ENCODE data around the gene TOMM5.

TOMM5 gene

DNA sequence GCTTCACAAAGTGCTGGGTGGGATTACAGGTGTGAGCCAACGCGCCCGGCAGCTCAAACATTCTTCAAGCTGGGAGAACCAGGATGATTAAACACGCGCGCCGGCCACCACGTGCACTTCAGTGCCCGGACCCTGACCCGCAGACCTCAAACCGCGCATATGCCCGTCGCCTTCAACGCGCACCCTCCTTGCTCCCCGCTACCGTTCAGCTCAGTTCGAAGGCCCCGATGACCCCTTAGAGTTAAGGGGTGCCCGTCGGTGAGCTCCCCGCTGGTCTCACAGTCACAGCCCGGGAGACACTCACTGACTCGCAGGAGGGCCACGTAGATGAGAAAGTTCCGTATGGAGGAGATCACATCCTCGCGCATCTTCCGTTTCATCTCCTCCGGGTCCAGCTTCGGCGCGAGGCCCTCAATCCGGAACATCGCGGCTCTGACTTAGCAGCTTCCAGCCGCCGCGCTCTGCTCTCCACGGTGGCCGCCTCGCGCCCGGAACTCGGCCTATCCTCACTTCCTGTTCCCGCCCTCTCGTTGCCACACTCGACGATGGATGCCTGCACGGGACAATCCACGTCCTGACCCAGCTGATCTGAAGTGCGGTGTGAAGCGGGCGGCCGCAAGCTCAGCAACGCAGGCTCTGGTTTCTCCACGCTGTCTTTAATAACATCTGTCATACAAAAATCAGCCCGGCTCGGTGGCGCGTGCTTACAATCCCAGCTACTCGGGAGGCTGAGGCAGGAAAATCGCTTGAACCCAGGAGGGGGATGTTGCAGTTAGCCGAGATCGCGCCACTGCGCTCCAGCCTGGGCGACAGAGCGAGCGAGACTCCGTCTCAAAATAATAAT lies at the start of gene TOMM5:
TOMM5 (minus strand) TSS at position 490 of the 844 bp plus-strand sequence; CDS start at position 425, 65 bp downstream.
- DNase-seq: peak; percentile 91 to 99 (median 94)
- intact Hi-C loops (cut with DNase I): loop anchor here (2.0 to 10.0 kb wide), 2 partner anchors 18 to 192 kb away; partner anchors contain the start of gene EXOSC3

DNA sequence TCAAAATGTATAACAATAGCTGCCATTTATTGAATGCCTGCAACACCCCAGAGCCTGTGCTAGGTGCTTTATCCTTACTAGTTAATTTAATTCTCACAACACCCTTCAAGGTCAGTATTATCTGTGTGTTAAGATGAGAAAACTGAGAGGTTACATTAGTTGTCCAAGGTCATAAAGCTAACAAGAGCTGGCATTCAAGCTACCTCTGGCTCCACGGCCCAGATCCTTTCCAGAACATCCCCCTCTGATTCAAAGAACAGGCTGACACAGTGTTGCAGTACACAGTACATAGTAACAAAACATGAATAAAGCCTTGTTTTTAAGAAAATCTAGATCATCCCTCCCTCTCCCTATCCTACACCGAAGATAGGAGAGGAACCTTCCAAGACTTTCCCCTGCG lies 48.9 kb upstream of the TOMM5 start:
- intact Hi-C loops (cut with DNase I): no loop called here
- DNase-seq: no peak

DNA sequence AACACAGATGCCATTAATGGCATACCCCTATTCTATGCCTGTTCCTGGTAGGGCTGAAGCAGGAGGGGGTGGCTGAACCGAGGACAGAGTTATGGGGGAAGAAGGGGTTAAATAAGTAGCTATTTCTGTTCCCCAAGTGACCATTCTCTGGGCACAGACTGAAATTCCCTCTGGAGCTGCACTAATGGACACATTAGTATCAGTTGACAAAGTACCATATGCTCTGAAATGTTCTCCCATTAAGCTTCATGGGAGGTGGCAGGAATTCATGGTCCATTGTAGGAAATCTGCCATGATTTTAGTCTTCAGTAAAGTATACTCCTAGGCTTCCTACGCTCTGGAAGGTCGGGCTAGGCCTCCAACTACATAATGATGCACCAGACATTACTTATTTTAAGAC lies 47.8 kb upstream of the TOMM5 start:
- no peak for DNase-seq
- intact Hi-C loops (cut with DNase I): no loop called here

GRCh38 chr9:37639841-37640240 lies 47.4 kb upstream of the TOMM5 start:
- DNase-seq: no peak
- intact Hi-C loops (cut with DNase I): no loop called here

DNA sequence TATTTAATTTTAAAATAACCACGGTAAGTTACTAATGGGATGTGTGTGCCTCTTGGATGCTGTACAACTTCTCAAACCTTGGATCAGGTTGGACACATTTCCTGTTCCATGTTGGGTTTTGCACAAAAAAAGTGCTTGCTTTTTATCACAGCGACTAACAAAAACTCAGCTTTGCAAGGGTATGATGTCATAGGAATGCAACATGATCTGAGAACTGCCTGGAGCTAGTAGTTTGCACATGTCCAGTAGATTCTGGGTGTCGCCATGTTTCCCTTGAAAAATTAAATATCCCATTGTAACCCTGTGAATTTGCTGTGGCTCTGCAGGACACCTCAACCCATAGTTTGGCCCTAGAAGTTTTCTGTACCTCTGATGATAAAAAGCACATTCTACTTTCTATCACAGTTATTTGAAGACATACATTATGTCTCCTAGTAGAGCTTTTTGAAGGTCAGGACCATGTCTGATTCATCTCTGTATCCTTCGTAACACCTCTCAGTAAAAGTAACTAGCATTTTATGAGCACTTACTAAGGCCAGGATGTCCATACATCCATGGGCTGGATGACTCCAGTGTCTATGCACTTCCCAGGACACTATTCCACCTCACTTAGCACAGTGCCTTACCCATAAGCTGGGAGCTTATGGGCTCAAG lies 46.8 kb upstream of the TOMM5 start:
- intact Hi-C loops (cut with DNase I): no loop called here
- DNase-seq: no peak

- DNase-seq: no peak
- intact Hi-C loops (cut with DNase I): no loop called here
Measured at GRCh38 chr9:37636511-37637448, 44.4 kb upstream of the TOMM5 start.

DNA sequence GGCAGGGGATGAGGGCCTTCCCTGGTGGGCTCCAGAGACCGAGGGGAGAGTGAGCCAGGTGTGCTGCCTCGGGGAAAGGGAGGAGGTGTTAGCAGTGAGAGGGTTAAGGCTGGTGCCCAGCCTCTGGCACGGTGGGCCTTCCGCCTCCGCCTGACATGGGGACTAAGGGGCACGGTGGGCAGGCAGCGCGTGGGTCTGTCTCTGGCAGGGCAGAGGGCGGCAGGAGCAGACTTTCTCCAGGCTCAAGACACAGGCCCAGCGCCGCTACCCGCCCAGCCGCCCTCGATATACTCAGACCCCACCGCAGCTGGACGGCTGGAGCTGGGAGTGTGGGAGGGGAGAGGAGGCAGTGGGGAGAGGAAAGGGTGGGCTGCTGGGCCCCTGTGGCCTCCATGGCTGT lies 43.4 kb upstream of the TOMM5 start:
- intact Hi-C loops (cut with DNase I): no loop called here
- DNase-seq: peak in 1 of 10 donors; percentile 70

DNA sequence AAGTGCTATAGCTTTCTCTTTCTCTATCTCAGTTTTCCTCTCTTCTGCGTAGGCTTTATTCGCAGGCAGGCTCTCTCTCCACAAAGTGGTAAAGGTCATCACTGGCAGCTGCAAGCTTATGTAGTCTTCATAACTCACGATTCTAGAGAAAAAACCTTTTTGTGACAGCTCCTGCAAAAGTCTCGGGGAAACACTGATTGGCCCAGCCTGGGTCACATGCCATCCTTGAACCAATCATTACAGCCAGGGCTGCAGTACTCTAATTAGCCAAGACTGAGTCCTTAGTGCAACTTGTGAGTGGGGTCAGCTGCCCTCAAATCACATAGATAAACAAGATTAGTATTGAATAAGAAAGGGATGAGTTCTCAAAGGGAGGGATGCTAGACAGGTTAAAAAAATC lies 40.1 kb upstream of the TOMM5 start:
- intact Hi-C loops (cut with DNase I): no loop called here
- no peak for DNase-seq

GRCh38 chr9:37626708-37627292 lies 34.4 kb upstream of the TOMM5 start:
- intact Hi-C loops (cut with DNase I): no loop called here
- no peak for DNase-seq

- DNase-seq: no peak
- intact Hi-C loops (cut with DNase I): no loop called here
Measured at GRCh38 chr9:37625758-37626147, 33.4 kb upstream of the TOMM5 start.

GRCh38 chr9:37625036-37625757 lies 32.8 kb upstream of the TOMM5 start:
- intact Hi-C loops (cut with DNase I): no loop called here

DNA sequence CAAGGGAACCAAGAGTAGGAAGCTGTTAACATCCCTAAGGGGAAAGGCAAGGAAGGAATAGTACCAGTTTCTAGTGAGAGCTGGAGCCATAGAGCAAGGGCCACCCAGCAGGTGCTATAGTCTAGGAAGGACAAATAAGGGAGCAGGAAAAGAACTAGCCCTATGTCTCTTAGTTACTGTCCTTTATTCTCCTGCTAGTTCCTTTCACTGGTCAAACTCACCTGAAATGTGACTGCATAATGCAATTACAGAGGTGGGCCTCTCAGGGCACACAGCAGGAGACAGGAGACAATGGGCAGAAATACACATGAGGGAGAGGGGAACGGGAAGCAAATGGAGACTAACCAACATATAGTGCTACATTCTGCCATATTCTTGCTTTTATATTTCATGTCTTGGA lies 31.7 kb upstream of the TOMM5 start:
- intact Hi-C loops (cut with DNase I): no loop called here
- no peak for DNase-seq

More at GRCh38 chr9:37625036-37625757, 32.8 kb upstream of the TOMM5 start:
- no peak for DNase-seq

DNA sequence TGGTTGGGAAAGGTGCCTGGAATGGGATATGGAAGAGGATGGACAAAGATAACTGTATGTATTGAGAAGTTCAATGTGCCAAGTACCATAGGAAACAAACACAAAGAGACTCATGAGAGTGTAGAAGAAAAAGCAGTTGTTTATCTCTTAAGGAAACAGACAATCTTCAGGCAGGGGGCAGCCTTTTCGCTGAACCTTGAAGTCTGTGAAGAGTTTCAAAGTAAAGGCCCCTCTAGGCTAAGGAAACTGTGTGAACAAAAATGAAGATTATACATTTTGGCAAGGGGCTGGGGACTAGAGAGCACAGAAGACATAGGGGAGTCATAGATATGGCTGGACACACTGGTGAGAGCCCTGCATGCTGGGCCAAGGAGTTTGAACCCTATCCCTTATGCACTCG lies 30.9 kb upstream of the TOMM5 start:
- DNase-seq: no peak
- intact Hi-C loops (cut with DNase I): no loop called here

DNA sequence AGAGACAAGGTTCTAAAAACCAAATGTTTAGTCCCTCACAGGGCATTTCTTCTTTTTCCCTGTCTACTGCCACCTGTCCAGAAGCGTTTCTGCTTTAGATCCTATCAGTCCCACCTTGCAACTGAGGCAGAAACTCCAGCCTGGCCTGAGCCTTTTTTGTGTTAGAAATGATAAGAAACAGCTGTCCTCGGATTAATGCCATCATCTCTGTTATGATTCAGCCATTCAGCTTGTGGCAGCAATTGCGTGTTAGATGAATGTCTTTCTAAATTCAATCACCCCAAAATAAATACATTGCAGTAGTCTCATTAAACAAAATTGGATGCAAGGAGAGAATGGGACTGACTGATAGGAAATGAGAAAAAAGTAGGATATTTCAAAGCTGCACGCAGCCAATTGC lies 30.1 kb upstream of the TOMM5 start:
- no peak for DNase-seq

DNA sequence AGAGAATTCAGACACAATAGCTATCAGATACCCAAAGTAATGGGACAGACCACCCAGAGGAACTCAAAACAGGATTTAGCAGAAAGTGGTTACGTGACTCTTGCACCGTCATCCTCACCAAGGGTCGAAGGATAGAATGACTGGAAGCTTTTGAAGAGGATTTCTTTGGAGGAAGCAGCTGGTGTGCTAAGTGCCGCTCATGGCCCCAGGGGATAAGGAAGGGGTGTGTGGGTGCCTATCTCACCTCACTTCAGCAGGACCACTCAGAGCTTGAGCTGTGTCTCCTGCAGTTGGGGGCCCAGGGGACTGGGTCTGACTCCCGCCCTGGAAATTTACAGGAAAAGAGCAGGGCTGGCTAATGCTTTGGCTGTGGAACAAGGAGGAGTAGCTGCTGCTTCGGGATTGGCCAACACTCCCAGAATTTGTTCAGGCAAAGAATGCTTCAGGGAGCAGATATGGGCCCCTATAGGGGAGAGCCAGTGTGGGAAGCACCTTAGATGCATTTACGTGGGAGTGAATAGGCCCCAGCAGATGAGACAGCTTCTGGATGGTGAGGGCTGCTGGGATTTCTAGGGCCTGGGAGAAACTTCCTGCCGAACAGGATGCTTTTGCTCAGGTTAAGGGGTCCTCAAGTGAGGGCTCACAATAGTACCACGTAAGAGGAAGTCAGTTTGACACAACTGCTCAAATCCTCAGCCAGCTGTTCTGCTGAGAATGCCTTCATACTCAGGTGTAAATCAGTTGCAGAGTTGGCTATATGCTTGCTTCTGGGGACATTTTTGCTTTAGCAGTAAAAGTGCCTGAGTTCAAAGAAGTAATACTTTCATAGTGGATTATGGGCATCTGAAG lies 29.1 kb upstream of the TOMM5 start:
- no peak for DNase-seq
- intact Hi-C loops (cut with DNase I): no loop called here

More for the DNA sequence above, 30.1 kb upstream of the TOMM5 start:
- intact Hi-C loops (cut with DNase I): no loop called here

DNA sequence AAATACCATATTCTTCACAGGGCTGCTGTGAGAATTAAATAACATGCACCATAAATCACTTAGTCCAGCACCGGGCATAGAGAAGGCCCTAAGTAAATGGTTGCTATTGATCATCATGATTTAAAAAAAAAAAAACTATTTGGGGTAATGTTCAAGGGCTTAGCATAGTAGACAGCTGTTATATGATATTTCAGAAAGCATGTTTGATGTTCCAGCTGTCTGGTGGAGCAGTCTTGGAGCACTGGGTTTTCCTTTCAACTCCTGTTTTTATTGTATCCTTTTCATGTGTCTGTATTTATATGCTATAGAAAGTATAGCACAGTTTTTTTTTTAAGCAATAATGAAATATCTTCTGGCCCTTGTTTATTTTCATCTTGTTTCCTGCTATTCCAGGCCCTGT lies 28.0 kb upstream of the TOMM5 start:
- no peak for DNase-seq
- intact Hi-C loops (cut with DNase I): no loop called here

DNA sequence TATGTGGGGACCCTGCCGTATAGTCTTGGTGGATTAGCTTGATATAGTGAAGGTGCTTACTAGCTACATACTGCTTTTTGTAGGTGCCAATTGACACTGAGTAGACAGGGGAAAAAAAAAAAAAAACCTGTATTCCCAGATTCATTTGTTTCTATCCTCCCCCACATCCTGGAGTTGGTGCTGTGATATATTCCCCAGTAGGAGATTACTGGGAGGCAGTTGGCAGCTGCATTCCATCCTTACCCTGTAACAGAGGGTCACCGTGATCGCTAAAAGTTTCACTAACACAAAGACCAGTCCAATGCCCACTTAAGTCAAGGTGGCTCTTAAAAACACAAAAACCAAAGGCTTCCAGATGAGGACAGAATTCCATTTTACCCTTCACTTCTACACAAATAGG lies 27.4 kb upstream of the TOMM5 start:
- intact Hi-C loops (cut with DNase I): loop anchor here (10.0 kb wide), 1 partner anchor 65 kb away; no protein-coding TSS in a partner anchor
- no peak for DNase-seq

GRCh38 chr9:37618817-37619216 lies 26.4 kb upstream of the TOMM5 start:
- intact Hi-C loops (cut with DNase I): loop anchor here (10.0 kb wide), 1 partner anchor 66 kb away; no protein-coding TSS in a partner anchor
- DNase-seq: no peak

DNA sequence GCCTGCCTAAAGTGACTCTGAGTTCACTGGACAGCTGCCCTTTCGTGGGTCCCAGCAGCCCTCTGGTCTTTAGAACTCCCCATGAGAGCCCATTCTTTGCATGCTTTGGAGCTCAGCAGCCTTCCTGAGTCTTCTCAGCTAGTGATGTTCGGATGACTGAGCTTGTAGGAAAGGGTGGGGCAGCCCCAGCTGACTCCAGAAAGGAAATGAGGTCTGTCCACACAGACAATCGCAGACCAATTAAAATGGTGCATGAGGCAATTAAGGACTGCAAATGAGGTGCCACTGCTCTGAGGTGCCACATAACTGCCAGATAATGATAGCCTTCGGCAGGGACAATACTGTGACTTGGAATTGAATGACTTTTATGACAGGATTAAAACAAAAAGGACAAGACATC lies 25.4 kb upstream of the TOMM5 start:
- DNase-seq: no peak
- intact Hi-C loops (cut with DNase I): loop anchor here (10.0 kb wide), 1 partner anchor 67 kb away; no protein-coding TSS in a partner anchor
